Neural cell (in vitro differentiated cells): ENCODE results near the gene CYP26B1. TPM values are rescaled to one million over a fixed set of nuclear protein-coding genes. Genes with fewer than 3 reads are reported as not detected.

Experiments
- H2AFZ ChIP-seq: fragments of 200-600, 300-800 bp; sonication (generic), shearing (Covaris generic); 2 replicates; pipeline ENCODE4 v1.6.0; 2014; ENCODE audit warnings: low read depth, mild to moderate bottlenecking, antibody characterized with exemption, low read length, moderate library complexity
- H3F3A ChIP-seq: fragments of 200-600 bp; shearing (Covaris generic); 2 replicates; pipeline ENCODE4 v1.6.1; 2016; ENCODE audit warnings: mild to moderate bottlenecking, moderate library complexity, mixed read lengths, antibody characterized with exemption, low read length; ENCODE audit not compliant: insufficient read depth, poor library complexity, severe bottlenecking
- H3K27ac ChIP-seq: fragments of 200-600, 300-800 bp; sonication (generic), shearing (Covaris generic); 2 replicates; pipeline ENCODE4 v1.5.1; 2014; ENCODE audit warnings: mild to moderate bottlenecking, low read length, moderate library complexity
- H3K27me3 ChIP-seq: fragments of 300-800, 200-600 bp; sonication (generic), shearing (Covaris generic); 2 replicates; pipeline ENCODE4 v1.6.0; 2014; ENCODE audit warnings: mild to moderate bottlenecking, low read depth, low read length, moderate library complexity; ENCODE audit not compliant: insufficient read depth
- H3K36me3 ChIP-seq: fragments of 300-800, 200-600 bp; sonication (generic), shearing (Covaris generic); 2 replicates; pipeline ENCODE4 v1.5.1; 2014; ENCODE audit warnings: mild to moderate bottlenecking, antibody characterized with exemption, low read length, moderate library complexity; ENCODE audit not compliant: insufficient read depth
- H3K4me2 ChIP-seq: fragments of 300-800, 200-600 bp; sonication (generic), shearing (Covaris generic); 2 replicates; pipeline ENCODE4 v1.6.0; 2014; ENCODE audit warnings: mild to moderate bottlenecking, low read length
- H3K4me3 ChIP-seq: fragments of 300-800, 200-600 bp; sonication (generic), shearing (Covaris generic); 2 replicates; pipeline ENCODE4 v1.5.1; 2014; ENCODE audit warnings: mild to moderate bottlenecking, low read length, moderate library complexity
- H3K79me2 ChIP-seq: fragments of 200-600 bp; shearing (Covaris generic); replicated peaks from 2 replicates; pipeline ENCODE4 v1.6.0; 2014; ENCODE audit warnings: mild to moderate bottlenecking, low read length, moderate library complexity; ENCODE audit not compliant: insufficient read depth
- H3K9ac ChIP-seq: fragments of 300-800, 200-600 bp; sonication (generic), shearing (Covaris generic); 2 replicates; pipeline ENCODE4 v1.6.1; 2016; ENCODE audit warnings: mild to moderate bottlenecking, low read length, mixed read lengths
- H3K9me2 ChIP-seq: fragments of 200-600 bp; shearing (Covaris generic); 2 replicates; pipeline ENCODE4 v1.6.1; 2016; ENCODE audit warnings: mild to moderate bottlenecking, low read length, mixed read lengths; ENCODE audit not compliant: insufficient read depth
- H3K9me3 ChIP-seq: fragments of 200-600, 300-800 bp; sonication (generic), shearing (Covaris generic); 2 replicates; pipeline ENCODE4 v1.6.1; 2016; ENCODE audit warnings: mild to moderate bottlenecking, mixed run types, low read length, moderate library complexity, mixed read lengths
- H4K20me1 ChIP-seq: fragments of 200-600 bp; shearing (Covaris generic); 2 replicates; pipeline ENCODE4 v1.6.1; 2016; ENCODE audit warnings: mild to moderate bottlenecking, mixed run types; ENCODE audit not compliant: insufficient read depth
- EP300 ChIP-seq: fragments of 450-650 bp; conservative IDR thresholded peaks from 2 replicates; pipeline ENCODE4 v1.6.1; 2014; ENCODE audit warnings: antibody characterized with exemption, mild to moderate bottlenecking, moderate library complexity; ENCODE audit not compliant: poor library complexity, severe bottlenecking
- EZH2 ChIP-seq: fragments of 200-600, 300-800 bp; shearing (Covaris generic), sonication (generic); IDR thresholded peaks from 2 replicates; pipeline ENCODE4 v1.6.1; 2014; ENCODE audit warnings: antibody characterized with exemption, low read length, borderline replicate concordance, mild to moderate bottlenecking; ENCODE audit not compliant: insufficient read depth, poor library complexity, severe bottlenecking
- MXI1 ChIP-seq: fragments of 450-650 bp; conservative IDR thresholded peaks from 2 replicates; pipeline ENCODE4 v1.6.1; 2014; ENCODE audit warnings: antibody characterized with exemption, mild to moderate bottlenecking; ENCODE audit not compliant: poor library complexity, severe bottlenecking
- POLR2AphosphoS5 ChIP-seq: IDR thresholded peaks from 2 replicates; pipeline ENCODE4 v1.6.1; 2012
- RAD21 ChIP-seq: fragments of 450-650 bp; conservative IDR thresholded peaks from 2 replicates; pipeline ENCODE4 v1.6.1; 2014; ENCODE audit warnings: antibody characterized with exemption, mild to moderate bottlenecking, moderate library complexity
- SMC3 ChIP-seq: fragments of 450-650 bp; conservative IDR thresholded peaks from 2 replicates; pipeline ENCODE4 v1.6.1; 2014; ENCODE audit warnings: antibody characterized with exemption, mild to moderate bottlenecking, moderate library complexity; ENCODE audit not compliant: poor library complexity
- TAF1 ChIP-seq: IDR thresholded peaks from 2 replicates; pipeline ENCODE4 v1.6.1; 2012; ENCODE audit warnings: low read depth
- polyA plus RNA-seq: library from polyadenylated mRNA; depleted of rRNA; stranded (reverse); fragments of >200 nt; gene quantifications from 2 replicates; pipeline ENCODE4 v1.2.3, GENCODE V29; 2014
- TF ChIP-seq, protein P1 (sequence below): IDR thresholded peaks from 2 replicates; pipeline ENCODE4 v1.6.1; 2012; ENCODE audit warnings: borderline replicate concordance
- TF ChIP-seq, protein P2 (sequence below): fragments of 450-650 bp; IDR thresholded peaks from 2 replicates; pipeline ENCODE4 v1.5.1; 2014; ENCODE audit warnings: antibody characterized with exemption, mild to moderate bottlenecking, moderate library complexity; ENCODE audit not compliant: poor library complexity, severe bottlenecking

The CYP26B1 gene
- polyA plus RNA-seq, 1 donor from 2014 or later: 0.83 TPM

DNA sequence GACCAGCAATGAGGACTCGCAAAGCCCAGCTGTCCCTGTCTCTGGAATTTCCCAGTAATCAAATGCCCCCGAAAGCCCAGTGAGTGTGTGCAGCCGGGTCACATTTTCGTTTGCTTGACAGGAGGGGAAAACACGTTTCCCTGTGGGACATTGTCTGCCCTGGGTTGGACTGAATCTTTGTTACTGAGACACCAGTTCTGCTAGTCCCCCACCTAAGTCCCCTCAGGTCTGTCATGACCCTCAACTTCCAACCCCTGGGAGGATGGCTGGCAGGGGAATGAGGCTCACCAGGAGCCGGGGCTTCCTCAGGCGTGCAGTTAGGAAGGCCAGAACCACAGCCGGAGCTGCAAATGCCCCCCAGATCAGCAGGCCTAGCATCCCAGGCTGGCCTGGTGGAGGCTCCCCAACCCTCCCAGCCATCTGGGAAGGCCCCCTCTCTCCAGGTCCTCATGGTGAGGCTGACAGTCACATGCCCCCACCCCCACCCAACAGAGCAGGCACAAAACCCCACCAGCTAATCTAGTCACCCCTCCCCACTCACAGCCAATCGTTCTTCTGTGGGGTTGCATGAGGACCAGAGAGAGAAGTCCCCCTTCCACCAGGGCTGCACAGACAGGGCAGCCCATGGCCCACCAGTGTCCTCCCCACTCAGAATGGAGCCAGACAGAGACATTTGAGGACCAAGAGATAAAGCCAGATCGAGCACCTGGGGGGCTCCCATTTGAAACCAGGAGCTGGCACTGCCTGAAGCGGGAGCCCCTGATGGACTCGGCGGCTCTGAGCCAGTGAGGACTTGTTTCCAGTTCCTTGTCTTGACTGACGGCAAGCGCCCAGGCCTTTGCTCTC lies 33.6 kb downstream of the CYP26B1 start:
- Histone ChIP-seq H2AFZ (no peak overlapping the region), H3K4me2 (no peak overlapping the region), H3K79me2 (no peaks in the 10 kb centered on the region), H3F3A (no peaks in the 10 kb centered on the region), H3K9me2 (no peaks in the 10 kb centered on the region), H3K9me3 (no peaks in the 10 kb centered on the region), H4K20me1 (no peaks in the 10 kb centered on the region), H3K36me3 (no peaks in the 10 kb centered on the region), H3K9ac (no peak overlapping the region), H3K4me3 (no peak overlapping the region), H3K27ac (no peak overlapping the region), H3K27me3 (no peaks in the 10 kb centered on the region)
- TF ChIP-seq POLR2AphosphoS5 (no peak), SMC3 (no peak), RAD21 (no peak)
- TF ChIP-seq, protein P1, sequence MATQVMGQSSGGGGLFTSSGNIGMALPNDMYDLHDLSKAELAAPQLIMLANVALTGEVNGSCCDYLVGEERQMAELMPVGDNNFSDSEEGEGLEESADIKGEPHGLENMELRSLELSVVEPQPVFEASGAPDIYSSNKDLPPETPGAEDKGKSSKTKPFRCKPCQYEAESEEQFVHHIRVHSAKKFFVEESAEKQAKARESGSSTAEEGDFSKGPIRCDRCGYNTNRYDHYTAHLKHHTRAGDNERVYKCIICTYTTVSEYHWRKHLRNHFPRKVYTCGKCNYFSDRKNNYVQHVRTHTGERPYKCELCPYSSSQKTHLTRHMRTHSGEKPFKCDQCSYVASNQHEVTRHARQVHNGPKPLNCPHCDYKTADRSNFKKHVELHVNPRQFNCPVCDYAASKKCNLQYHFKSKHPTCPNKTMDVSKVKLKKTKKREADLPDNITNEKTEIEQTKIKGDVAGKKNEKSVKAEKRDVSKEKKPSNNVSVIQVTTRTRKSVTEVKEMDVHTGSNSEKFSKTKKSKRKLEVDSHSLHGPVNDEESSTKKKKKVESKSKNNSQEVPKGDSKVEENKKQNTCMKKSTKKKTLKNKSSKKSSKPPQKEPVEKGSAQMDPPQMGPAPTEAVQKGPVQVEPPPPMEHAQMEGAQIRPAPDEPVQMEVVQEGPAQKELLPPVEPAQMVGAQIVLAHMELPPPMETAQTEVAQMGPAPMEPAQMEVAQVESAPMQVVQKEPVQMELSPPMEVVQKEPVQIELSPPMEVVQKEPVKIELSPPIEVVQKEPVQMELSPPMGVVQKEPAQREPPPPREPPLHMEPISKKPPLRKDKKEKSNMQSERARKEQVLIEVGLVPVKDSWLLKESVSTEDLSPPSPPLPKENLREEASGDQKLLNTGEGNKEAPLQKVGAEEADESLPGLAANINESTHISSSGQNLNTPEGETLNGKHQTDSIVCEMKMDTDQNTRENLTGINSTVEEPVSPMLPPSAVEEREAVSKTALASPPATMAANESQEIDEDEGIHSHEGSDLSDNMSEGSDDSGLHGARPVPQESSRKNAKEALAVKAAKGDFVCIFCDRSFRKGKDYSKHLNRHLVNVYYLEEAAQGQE: no peak

DNA sequence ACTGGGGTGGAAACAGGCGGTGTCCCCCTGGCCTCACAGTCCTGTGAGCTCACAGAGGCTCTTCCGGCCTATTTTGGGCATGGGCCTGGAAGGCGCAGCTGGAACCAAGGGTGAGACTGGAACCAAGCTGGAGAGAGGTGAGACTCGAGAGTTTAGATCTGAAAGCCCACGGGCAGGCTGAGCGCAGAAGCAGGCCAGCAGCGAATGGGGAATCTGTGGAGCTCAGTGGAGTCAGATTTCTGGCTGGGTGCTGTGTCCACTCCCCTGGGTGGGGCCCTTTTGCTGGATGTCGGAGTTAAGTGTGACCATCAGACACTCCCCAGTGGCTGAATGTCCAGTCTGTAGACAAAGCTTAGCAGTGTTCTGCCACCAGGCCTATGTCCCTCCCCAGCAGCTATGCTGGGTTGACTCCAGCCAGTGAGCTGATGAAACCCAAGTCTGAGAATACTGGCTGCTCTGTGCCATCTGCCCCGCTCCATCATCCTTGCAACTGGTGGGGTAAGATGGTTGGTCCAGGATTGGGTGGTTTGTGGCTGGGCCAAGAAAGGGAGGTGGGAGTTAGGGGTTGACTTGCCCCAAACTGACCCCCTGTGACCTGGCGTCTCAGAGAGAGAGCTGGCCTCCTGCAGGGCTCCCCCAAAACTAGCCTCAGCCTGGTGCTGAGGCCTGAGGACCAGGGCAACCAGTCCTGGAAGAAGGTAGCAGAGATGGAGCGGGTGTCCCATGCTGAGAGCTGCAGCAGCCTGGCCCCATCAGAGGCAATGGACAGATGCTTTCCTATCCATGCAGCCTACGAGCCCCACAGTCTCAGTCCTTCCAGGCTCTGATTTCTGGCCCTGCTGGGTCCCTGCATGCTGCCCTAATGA lies 34.4 kb downstream of the CYP26B1 start:
- H3K4me2 ChIP-seq: no peak overlapping the region
- no peak overlapping the region for H3K27ac ChIP-seq
- no peaks in the 10 kb centered on the region for H3K27me3 ChIP-seq
- H3K9ac ChIP-seq: no peak overlapping the region
- no peaks in the 10 kb centered on the region for H3K79me2 ChIP-seq
- H4K20me1 ChIP-seq: no peaks in the 10 kb centered on the region
- H3K36me3 ChIP-seq: no peaks in the 10 kb centered on the region
- H2AFZ ChIP-seq: no peak overlapping the region
- no peak for TF ChIP-seq POLR2AphosphoS5
- no peak for TF ChIP-seq EZH2
- TF ChIP-seq, protein P1: no peak
- no peak for TF ChIP-seq EP300
- TF ChIP-seq SMC3: no peak
- TF ChIP-seq, protein P2, sequence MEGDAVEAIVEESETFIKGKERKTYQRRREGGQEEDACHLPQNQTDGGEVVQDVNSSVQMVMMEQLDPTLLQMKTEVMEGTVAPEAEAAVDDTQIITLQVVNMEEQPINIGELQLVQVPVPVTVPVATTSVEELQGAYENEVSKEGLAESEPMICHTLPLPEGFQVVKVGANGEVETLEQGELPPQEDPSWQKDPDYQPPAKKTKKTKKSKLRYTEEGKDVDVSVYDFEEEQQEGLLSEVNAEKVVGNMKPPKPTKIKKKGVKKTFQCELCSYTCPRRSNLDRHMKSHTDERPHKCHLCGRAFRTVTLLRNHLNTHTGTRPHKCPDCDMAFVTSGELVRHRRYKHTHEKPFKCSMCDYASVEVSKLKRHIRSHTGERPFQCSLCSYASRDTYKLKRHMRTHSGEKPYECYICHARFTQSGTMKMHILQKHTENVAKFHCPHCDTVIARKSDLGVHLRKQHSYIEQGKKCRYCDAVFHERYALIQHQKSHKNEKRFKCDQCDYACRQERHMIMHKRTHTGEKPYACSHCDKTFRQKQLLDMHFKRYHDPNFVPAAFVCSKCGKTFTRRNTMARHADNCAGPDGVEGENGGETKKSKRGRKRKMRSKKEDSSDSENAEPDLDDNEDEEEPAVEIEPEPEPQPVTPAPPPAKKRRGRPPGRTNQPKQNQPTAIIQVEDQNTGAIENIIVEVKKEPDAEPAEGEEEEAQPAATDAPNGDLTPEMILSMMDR: no peak
- TF ChIP-seq TAF1: no peak
- no peak for TF ChIP-seq RAD21
- TF ChIP-seq MXI1: no peak
- H3F3A ChIP-seq: no peaks in the 10 kb centered on the region
- H3K9me3 ChIP-seq: no peaks in the 10 kb centered on the region
- H3K9me2 ChIP-seq: no peaks in the 10 kb centered on the region
- no peak overlapping the region for H3K4me3 ChIP-seq
